ENCODE data around the gene ARMC7. TPM values are rescaled to one million over a fixed set of nuclear protein-coding genes. Genes with fewer than 3 reads are reported as not detected.
"Not testable (repeated sequence)": the region's sequence is repeated elsewhere in the genome, so short reads cannot be mapped to it uniquely, and the experiment has no call there.

ARMC7 gene
- total RNA-seq, 4 donors from 2014 or later = 4.1 to 27.0 (median 24.1) TPM

DNA sequence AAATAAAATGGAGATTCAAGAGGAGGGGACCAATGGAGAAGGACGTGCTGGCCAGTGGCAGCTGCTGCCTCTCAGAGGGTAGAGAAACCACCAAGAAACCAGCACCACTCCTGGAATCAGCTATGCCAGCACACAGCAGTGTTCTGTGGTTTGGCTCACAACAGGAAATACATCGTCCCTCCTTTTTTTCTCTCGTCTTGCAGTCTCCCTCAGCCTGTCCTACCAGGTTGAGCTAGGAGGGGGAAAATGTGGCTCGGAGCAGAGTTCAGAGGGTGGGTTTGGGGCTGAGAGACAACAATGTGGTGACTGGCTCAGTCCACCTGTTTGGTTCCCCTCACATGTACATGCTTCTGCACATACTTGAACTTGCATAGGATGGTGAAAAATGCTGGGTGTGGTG lies 41.9 kb upstream of the ARMC7 start:
- H3K36me3 ChIP-seq = peaks cover 0 to 22% (median 0%) of the 10 kb centered on the region in 3 donors
- no peak for DNase-seq

GRCh38 chr17:75068750-75069149 lies 41.0 kb upstream of the ARMC7 start:
- no peak overlapping the region for H3K4me3 ChIP-seq
- no peak overlapping the region for H3K27ac ChIP-seq
- no peaks in the 10 kb centered on the region for H3K4me1 ChIP-seq
- H3K27me3 ChIP-seq = no peaks in the 10 kb centered on the region
- TF ChIP-seq POLR2A (IDR thresholded peaks at IDR 0.05) = no peak
- TF ChIP-seq, protein P1, sequence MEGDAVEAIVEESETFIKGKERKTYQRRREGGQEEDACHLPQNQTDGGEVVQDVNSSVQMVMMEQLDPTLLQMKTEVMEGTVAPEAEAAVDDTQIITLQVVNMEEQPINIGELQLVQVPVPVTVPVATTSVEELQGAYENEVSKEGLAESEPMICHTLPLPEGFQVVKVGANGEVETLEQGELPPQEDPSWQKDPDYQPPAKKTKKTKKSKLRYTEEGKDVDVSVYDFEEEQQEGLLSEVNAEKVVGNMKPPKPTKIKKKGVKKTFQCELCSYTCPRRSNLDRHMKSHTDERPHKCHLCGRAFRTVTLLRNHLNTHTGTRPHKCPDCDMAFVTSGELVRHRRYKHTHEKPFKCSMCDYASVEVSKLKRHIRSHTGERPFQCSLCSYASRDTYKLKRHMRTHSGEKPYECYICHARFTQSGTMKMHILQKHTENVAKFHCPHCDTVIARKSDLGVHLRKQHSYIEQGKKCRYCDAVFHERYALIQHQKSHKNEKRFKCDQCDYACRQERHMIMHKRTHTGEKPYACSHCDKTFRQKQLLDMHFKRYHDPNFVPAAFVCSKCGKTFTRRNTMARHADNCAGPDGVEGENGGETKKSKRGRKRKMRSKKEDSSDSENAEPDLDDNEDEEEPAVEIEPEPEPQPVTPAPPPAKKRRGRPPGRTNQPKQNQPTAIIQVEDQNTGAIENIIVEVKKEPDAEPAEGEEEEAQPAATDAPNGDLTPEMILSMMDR (IDR thresholded peaks at IDR 0.05) = no peak
- no peak for DNase-seq
- H3K9me3 ChIP-seq = no peaks in the 10 kb centered on the region
- peaks cover 0 to 13% (median 0%) of the 10 kb centered on the region in 3 donors for H3K36me3 ChIP-seq

More for the DNA sequence above, 41.9 kb upstream of the ARMC7 start:
- H3K4me1 ChIP-seq = no peaks in the 10 kb centered on the region
- H3K4me3 ChIP-seq = no peak overlapping the region
- no peak overlapping the region for H3K27ac ChIP-seq
- TF ChIP-seq, protein P1 (IDR thresholded peaks at IDR 0.05) = no peak
- TF ChIP-seq POLR2A (IDR thresholded peaks at IDR 0.05) = no peak
- no peaks in the 10 kb centered on the region for H3K9me3 ChIP-seq
- no peaks in the 10 kb centered on the region for H3K27me3 ChIP-seq

GRCh38 chr17:75069783-75070182 lies 40.0 kb upstream of the ARMC7 start:
- no peak for TF ChIP-seq POLR2A (IDR thresholded peaks at IDR 0.05)
- TF ChIP-seq, protein P1 (IDR thresholded peaks at IDR 0.05) = peak in 4 of 6 experiments; percentile 19 to 66 (median 54)
- DNase-seq = no peak

DNA sequence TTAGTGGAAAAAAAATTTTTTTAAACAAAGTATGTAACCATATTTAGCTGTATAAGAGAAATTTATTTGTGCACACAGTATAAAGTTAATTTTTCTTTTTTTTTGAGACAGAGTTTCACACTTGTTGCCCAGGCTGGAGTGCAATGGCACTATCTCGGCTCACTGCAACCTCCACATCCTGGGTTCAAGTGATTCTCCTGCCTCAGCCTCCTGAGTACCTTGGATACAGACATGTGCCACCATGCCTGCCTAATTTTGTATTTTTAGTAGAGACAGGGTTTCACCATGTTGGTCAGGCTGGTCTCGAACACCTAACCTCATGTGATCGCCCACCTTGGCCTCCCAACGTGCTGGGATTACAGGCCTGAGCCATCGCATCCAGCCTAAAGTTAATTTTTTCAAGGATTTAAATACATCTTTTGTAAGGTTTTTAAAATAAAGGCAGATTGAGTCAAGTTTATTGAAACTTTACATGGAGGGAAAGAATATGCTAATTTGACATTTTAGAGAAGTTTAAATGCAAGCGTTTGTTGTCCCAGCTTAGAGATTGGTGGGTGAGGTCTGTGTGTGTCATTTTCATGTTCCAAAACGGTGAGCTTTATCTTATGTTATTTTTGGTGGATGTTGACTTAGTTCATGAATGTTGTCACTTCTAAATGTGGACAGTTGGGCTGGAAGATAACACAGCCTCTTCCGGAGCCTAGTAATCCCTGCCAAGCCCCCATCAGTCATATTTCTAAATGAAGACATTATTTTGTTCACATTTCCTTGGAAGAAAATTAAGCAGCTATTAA lies 38.1 kb upstream of the ARMC7 start:
- H3K4me3 ChIP-seq, H3K27ac ChIP-seq, H3K27me3 ChIP-seq, H3K9me3 ChIP-seq, H3K4me1 ChIP-seq, H3K36me3 ChIP-seq, DNase-seq: not testable (repeated sequence)

More at GRCh38 chr17:75069783-75070182, 40.0 kb upstream of the ARMC7 start:
- Histone ChIP-seq H3K27ac (no peak overlapping the region), H3K4me1 (no peaks in the 10 kb centered on the region), H3K9me3 (no peaks in the 10 kb centered on the region), H3K36me3 (peaks cover 0 to 3% (median 0%) of the 10 kb centered on the region in 3 donors), H3K27me3 (no peaks in the 10 kb centered on the region), H3K4me3 (no peak overlapping the region)

DNA sequence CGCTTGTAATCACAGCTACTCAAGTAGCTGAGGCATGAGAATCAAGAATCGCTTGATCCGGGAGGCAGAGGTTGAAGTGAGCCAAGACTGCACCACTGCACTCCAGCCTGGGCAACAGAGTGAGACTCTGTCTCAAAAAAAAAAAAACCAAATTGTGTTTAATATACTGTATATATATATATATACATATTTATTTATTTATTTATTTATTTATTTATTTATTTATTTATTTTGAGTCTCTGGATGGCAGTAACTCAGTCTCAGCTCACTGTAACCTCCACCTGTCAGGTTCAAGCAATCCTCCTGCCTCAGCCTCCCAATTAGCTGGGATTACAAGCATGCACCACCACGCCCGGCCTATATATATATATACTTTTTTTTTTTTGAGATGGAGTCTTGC lies 36.9 kb upstream of the ARMC7 start:
- not testable (repeated sequence) for H3K27ac ChIP-seq, H3K36me3 ChIP-seq, H3K4me3 ChIP-seq, H3K27me3 ChIP-seq, H3K9me3 ChIP-seq, DNase-seq
- peaks cover 0 to 13% (median 9%) of the 10 kb centered on the region in 4 donors for H3K4me1 ChIP-seq

DNA sequence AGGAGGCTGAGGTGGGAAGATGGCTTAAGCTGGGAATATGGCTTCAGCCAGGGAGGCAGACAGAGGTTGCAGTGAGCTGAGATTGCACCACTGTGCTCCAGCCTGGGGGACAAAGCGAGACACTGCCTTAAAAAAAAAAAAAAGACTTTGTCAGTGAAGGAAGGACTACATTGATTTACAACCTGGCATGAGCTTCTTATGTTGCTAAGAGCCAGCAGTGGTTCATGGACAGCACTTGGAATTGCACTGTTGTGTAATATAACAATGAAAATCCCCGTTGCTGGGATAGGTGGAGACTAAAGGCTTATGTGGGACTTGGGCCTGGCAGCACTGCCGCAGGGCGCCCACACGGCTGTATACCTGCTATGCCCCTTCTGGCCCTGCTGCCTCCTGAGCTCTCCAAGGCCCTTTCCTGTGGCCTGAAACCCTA lies 36.1 kb upstream of the ARMC7 start:
- Histone ChIP-seq H3K9me3 (no peaks in the 10 kb centered on the region), H3K27me3 (no peaks in the 10 kb centered on the region), H3K27ac (peak overlapping the region in 2 of 4 donors; percentile 22 to 37), H3K36me3 (no peaks in the 10 kb centered on the region), H3K4me1 (peaks cover 0 to 21% (median 17%) of the 10 kb centered on the region in 4 donors), H3K4me3 (no peak overlapping the region)
- DNase-seq = no peak
- TF ChIP-seq, protein P1 (IDR thresholded peaks at IDR 0.05) = peak in 1 of 6 experiments; percentile 19
- TF ChIP-seq POLR2A (IDR thresholded peaks at IDR 0.05) = no peak

Measured in Peyer's patch (tissue), 4 donors.